IPS-20b (cell line): Measurements from ENCODE around the gene PRKCB.

Source experiments
- H3K27ac ChIP-seq: one replicate; pipeline ENCODE4 v1.5.1; 2013; ENCODE audit warnings: low read length
- H3K27me3 ChIP-seq: 2 replicates; pipeline ENCODE4 v1.6.1; 2013; ENCODE audit warnings: mild to moderate bottlenecking, low read length, inconsistent platforms; ENCODE audit not compliant: insufficient read depth
- H3K36me3 ChIP-seq: 2 replicates; pipeline ENCODE4 v1.6.1; 2013; ENCODE audit warnings: low read depth, mild to moderate bottlenecking, inconsistent platforms, low read length, moderate library complexity; ENCODE audit not compliant: insufficient read depth
- H3K4me1 ChIP-seq: 2 replicates; pipeline ENCODE4 v1.6.1; 2013; ENCODE audit warnings: mild to moderate bottlenecking, control low read depth, inconsistent platforms, low read length, moderate library complexity; ENCODE audit not compliant: insufficient read depth
- H3K4me3 ChIP-seq: 2 replicates; pipeline ENCODE4 v1.5.1; 2013; ENCODE audit warnings: mild to moderate bottlenecking, low read length, inconsistent platforms
- H3K9ac ChIP-seq: 2 replicates; pipeline ENCODE4 v1.6.1; 2013; ENCODE audit warnings: low read depth, mild to moderate bottlenecking, inconsistent platforms, low read length, moderate library complexity
- H3K9me3 ChIP-seq: 2 replicates; pipeline ENCODE4 v1.6.1; 2013; ENCODE audit warnings: mild to moderate bottlenecking, low read depth, low read length, inconsistent platforms; ENCODE audit not compliant: insufficient read depth

Gene PRKCB

GRCh38 chr16:23857256-23857880 lies 21.6 kb downstream of the PRKCB start:
- Histone ChIP-seq H3K9me3 (no peaks in the 10 kb centered on the region), H3K36me3 (no peaks in the 10 kb centered on the region), H3K27me3 (peaks cover 62% of the 10 kb centered on the region), H3K9ac (no peak overlapping the region), H3K4me1 (peaks cover 2% of the 10 kb centered on the region; the same call in 1 of the 2 replicates), H3K4me3 (no peak overlapping the region), H3K27ac (no peak overlapping the region)

- Histone ChIP-seq H3K4me1 (peaks cover 2% of the 10 kb centered on the region; the same call in 1 of the 2 replicates), H3K27me3 (peaks cover 67% of the 10 kb centered on the region), H3K27ac (no peak overlapping the region), H3K36me3 (no peaks in the 10 kb centered on the region), H3K9ac (no peak overlapping the region), H3K4me3 (no peak overlapping the region), H3K9me3 (no peaks in the 10 kb centered on the region)
Observed at GRCh38 chr16:23857881-23858269, 22.1 kb downstream of the PRKCB start.

- no peaks in the 10 kb centered on the region for H3K9me3 ChIP-seq
- no peak overlapping the region for H3K27ac ChIP-seq
- no peak overlapping the region for H3K4me3 ChIP-seq
- peaks cover 72% of the 10 kb centered on the region for H3K27me3 ChIP-seq
- H3K9ac ChIP-seq = no peak overlapping the region
- H3K36me3 ChIP-seq = no peaks in the 10 kb centered on the region
- H3K4me1 ChIP-seq = peaks cover 2% of the 10 kb centered on the region; the same call in 1 of the 2 replicates
Observed at GRCh38 chr16:23858542-23858941, 22.8 kb downstream of the PRKCB start.

- Histone ChIP-seq H3K9ac (no peak overlapping the region), H3K4me3 (no peak overlapping the region), H3K9me3 (no peaks in the 10 kb centered on the region), H3K36me3 (no peaks in the 10 kb centered on the region), H3K27ac (no peak overlapping the region), H3K27me3 (peaks cover 85% of the 10 kb centered on the region), H3K4me1 (peaks cover 2% of the 10 kb centered on the region; the same call in 1 of the 2 replicates)
Observed at GRCh38 chr16:23859713-23860269, 24.0 kb downstream of the PRKCB start.

- H3K27ac ChIP-seq = no peak overlapping the region
- H3K9ac ChIP-seq = no peak overlapping the region
- no peaks in the 10 kb centered on the region for H3K36me3 ChIP-seq
- H3K9me3 ChIP-seq = no peaks in the 10 kb centered on the region
- peaks cover 4% of the 10 kb centered on the region; the same call in 1 of the 2 replicates for H3K4me1 ChIP-seq
- H3K27me3 ChIP-seq = peaks cover 96% of the 10 kb centered on the region
- H3K4me3 ChIP-seq = no peak overlapping the region
Observed at GRCh38 chr16:23861874-23862273, 26.1 kb downstream of the PRKCB start.

GRCh38 chr16:23862556-23862955 lies 26.8 kb downstream of the PRKCB start:
- Histone ChIP-seq H3K4me3 (no peak overlapping the region), H3K4me1 (peaks cover 4% of the 10 kb centered on the region; the same call in 1 of the 2 replicates), H3K27me3 (peaks cover 96% of the 10 kb centered on the region), H3K36me3 (no peaks in the 10 kb centered on the region), H3K9me3 (no peaks in the 10 kb centered on the region), H3K9ac (no peak overlapping the region), H3K27ac (no peak overlapping the region)

GRCh38 chr16:23863511-23864422 lies 28.0 kb downstream of the PRKCB start:
- H3K4me3 ChIP-seq = no peak overlapping the region
- no peak overlapping the region for H3K9ac ChIP-seq
- no peaks in the 10 kb centered on the region for H3K9me3 ChIP-seq
- no peaks in the 10 kb centered on the region for H3K36me3 ChIP-seq
- peaks cover 4% of the 10 kb centered on the region; the same call in 1 of the 2 replicates for H3K4me1 ChIP-seq
- H3K27ac ChIP-seq = no peak overlapping the region
- peaks cover 96% of the 10 kb centered on the region for H3K27me3 ChIP-seq

GRCh38 chr16:23865853-23866252 lies 30.1 kb downstream of the PRKCB start:
- Histone ChIP-seq H3K4me1 (peaks cover 4% of the 10 kb centered on the region; the same call in 1 of the 2 replicates), H3K27ac (no peak overlapping the region), H3K4me3 (no peak overlapping the region), H3K9me3 (no peaks in the 10 kb centered on the region), H3K36me3 (no peaks in the 10 kb centered on the region), H3K27me3 (peaks cover 93% of the 10 kb centered on the region), H3K9ac (no peak overlapping the region)

GRCh38 chr16:23866621-23867020 lies 30.8 kb downstream of the PRKCB start:
- Histone ChIP-seq H3K9ac (no peak overlapping the region), H3K27me3 (peaks cover 92% of the 10 kb centered on the region), H3K4me3 (no peak overlapping the region), H3K36me3 (no peaks in the 10 kb centered on the region), H3K27ac (no peak overlapping the region), H3K9me3 (no peaks in the 10 kb centered on the region), H3K4me1 (peaks cover 4% of the 10 kb centered on the region; the same call in 1 of the 2 replicates)

GRCh38 chr16:23867566-23867965 lies 31.8 kb downstream of the PRKCB start:
- Histone ChIP-seq H3K27me3 (peaks cover 83% of the 10 kb centered on the region), H3K36me3 (no peaks in the 10 kb centered on the region), H3K4me3 (no peak overlapping the region)

GRCh38 chr16:23868136-23868535 lies 32.4 kb downstream of the PRKCB start:
- H3K9ac ChIP-seq = no peak overlapping the region
- no peak overlapping the region for H3K4me3 ChIP-seq
- H3K4me1 ChIP-seq = peaks cover 4% of the 10 kb centered on the region; the same call in 1 of the 2 replicates
- no peaks in the 10 kb centered on the region for H3K36me3 ChIP-seq
- H3K9me3 ChIP-seq = no peaks in the 10 kb centered on the region
- H3K27ac ChIP-seq = no peak overlapping the region
- H3K27me3 ChIP-seq = peaks cover 79% of the 10 kb centered on the region

More at GRCh38 chr16:23867566-23867965, 31.8 kb downstream of the PRKCB start:
- Histone ChIP-seq H3K4me1 (peaks cover 4% of the 10 kb centered on the region; the same call in 1 of the 2 replicates), H3K9me3 (no peaks in the 10 kb centered on the region), H3K27ac (no peak overlapping the region), H3K9ac (no peak overlapping the region)
